SKM-1 (cell line): ENCODE results near the gene CPSF4.
"Not testable (repeated sequence)": the region's sequence is repeated elsewhere in the genome, so short reads cannot be mapped to it uniquely, and the experiment has no call there.

ENCODE experiments used
- DNase-seq: peaks from one replicate; lab custom pipeline; 2025; ENCODE audit not compliant: unreplicated experiment; lab: John Stamatoyannopoulos, UW

The CPSF4 gene

DNA sequence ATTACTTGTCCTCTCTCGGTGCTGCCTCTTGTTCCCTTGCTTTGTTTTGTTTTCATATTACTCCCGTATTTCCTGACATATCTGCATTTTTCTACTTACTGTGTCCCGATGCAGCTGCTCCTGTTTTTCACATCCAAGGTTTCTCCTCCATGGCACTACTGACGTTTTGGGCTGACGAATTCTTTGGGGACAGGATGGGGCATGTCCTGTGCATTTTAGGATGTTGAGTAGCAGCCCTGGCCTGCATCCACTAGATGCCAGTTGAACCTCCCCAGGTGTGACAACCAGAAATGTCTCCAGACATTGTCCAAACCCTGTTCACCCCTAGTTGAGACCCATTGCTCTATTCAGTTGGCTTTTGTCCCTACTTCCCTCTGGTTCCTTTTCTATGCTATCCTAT is 46.4 kb downstream of the CPSF4 start:
- no peak for DNase-seq

GRCh38 chr7:99489235-99489634 is 50.5 kb downstream of the CPSF4 start:
- no peak for DNase-seq

GRCh38 chr7:99490878-99491277 is 52.1 kb downstream of the CPSF4 start:
- DNase-seq, result no peak

DNA sequence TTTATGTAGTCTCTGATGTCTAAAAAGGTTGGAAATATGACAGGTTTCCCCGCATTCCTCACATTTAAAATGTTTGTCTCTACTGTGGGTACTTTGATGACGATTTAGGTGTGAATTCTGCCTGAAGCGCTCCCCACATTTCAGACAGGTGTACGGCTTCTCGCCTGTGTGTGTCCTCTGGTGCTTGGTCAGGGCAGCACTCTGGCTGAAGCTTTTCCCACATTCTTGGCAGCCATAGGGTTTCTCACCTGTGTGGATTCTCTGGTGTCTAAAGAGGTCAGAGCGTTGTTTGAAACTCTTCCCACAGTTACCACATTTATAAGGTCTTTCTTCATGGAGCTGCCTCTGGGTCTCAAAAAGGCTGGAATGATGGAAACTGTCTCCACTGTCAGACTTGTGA is 55.1 kb downstream of the CPSF4 start:
- DNase-seq, result no peak

DNA sequence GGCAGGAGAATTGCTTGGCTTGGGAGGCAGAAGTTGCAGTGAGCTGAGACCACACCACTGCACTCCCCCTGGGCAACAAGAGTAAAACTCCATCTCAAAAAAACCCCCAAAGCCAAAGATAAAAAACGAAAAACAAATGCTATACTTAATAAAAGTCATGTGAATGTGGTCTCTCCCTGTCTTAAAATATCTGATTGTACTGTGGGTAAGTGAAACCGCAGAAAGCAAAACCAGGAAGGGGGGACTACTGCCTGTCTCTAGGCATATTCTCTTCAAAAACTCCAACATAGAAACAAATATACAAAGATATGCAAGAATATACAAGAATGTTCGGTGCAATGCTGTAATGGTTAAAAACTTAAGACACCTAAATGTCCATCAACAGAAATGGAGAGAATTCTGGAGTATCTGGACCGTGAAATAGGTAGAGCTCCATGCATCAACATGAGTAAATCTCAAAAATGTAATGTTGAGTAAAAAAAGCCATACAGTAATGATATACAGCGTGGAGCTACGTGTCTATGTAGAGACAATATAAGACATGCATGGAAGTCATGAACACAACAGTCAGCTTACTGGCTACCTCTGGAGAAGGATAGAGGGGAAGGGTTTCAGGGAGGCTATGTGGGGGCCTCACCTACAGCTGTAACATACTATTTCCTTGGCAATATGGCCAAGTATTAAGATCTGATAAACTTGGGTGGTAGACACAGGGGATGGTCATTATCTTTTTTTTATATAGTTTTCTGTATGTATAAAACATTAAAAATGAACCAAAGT is 59.2 kb downstream of the CPSF4 start:
- no peak for DNase-seq

DNA sequence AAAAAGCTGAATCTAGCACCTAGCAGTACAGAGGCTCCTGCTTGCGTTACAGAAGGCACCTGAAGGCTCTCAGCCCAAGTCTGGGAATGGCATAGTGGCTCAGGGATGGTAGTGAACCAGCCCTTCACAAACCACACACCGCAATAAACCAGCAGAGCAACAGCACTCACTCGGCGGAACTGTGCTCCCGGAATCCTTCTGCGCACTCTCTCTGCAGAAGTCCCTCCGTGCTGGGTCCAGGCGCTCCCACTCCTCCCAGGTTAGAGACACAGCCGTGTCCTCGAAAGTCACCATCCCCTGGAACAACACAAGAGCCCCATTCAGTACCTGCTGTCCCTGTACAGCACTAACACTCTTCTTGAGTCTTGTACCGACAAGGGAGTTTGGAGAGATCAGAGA is 59.8 kb downstream of the CPSF4 start:
- no peak for DNase-seq

- DNase-seq, result no peak
Measured at GRCh38 chr7:99499371-99499720, 60.6 kb downstream of the CPSF4 start.

DNA sequence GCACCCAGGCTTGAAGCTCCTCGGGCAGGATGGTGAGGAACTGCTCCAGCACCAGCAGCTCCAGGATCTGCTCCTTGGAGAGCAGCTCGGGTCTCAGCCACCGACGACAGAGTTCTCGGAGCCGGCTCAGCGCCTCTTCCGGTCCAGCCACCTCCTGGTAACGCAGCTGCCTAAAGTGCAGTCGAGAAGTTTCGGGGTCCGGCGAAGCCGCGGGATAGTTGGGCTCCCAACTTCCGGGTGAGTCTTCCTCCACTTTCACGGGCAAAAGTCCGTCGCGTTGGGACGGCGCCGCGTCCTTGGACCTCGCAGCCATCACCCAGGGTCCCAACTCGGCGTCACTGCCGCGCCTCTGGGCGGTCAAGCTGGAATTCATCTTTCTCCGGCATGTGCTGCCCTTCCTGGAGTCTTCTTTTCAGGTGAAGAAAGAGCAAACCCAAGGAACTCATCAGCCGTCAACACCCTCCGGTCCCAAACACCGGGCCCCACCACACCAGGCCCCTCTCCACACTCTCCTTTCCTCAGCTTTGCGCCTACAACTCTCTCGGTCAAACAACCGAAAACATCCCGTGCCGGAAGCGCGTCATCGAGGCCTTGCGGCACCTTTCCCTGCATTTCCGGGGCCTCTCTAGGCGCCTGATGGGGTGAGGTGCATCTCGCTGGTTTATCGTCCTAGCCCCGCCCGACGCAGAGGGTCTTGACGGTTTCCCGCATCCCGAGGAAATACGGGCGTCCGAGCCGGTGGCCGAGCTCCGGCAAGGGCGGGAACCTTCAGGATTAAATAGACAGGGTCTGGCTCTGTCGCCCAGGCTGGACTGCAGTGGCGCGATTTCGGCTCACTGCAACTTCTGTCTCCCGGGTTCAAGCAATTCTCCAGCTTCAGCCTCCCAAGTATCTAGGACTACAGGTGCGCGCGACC is 61.2 kb downstream of the CPSF4 start, which contains the start of gene ZNF394:
ZNF394 (minus strand) TSS at position 561 of the 916 bp plus-strand sequence; CDS start at position 373, 188 bp downstream.
- DNase-seq, result peak; percentile 63

- no peak for DNase-seq
Measured at GRCh38 chr7:99500637-99501009, 61.9 kb downstream of the CPSF4 start.

DNA sequence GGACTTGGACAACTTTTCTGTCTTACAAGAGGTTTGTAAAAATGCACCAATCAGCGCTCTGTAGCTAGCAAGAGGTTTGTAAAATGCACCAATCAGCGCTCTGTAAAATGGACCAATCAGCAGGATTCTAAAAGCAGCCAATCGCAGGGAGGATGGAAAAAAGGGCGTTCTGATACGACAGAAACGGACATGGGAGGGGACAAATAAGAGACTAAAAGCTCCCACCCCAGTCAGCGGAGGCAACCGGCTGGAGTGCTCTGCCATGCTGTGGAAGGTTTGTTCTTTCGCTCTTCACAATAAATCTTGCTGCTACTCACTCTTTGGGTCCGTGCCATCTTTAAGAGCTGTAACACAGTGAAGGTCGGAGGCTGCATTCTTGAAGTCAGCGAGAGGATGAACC is 62.5 kb downstream of the CPSF4 start:
- not testable (repeated sequence) for DNase-seq

DNA sequence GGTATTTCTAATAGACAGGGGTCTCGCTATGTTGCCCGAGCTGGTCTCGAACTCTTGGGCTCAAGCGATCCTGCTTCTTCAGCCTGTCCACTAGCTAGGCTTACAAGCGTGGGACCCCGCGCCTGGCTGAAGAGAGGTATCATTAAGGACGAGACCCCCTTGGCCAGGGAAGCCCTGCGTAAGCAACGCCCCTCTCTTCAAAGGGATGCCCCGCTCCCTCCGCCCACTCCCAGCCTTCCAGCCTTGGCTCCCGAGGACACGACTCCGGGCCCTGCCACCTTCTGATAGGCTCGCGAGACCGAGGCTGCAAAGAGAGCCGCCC is 65.5 kb downstream of the CPSF4 start:
- DNase-seq, result no peak

DNA sequence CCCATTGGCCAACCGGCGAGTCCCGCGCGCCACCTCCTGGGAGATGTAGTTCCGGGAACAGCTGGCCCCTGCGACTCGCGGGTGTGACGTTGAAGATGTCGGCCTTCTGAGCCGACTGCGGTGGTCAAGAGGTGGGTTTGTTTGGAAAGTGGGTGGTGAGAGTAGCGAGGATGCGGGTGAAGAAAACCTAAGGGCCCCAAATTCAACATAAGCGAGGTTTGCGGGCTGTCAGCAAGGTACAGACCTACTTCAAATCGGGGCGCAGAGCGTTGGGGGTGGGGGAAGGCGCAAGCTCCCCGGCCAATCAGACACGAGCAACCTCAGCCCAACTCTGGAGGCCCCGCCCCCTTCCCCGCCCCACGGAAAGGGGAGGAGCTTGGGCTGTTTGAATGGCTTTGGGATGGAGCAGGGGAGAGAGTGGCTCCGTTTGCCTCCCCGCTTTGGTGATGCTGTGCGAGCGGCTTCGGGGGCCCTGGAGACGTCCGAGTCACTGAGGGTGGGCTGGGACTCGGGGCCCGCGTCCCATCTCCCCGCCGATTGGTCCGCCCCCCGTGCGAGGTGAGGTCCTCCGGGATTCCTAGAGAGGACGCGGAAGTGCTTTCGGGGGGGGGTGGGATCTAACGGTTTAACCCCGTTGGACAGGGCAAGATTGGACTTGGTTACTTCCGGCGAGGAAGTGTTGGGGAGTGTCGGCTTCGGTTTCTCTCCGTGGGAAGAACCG is 66.0 kb downstream of the CPSF4 start, which contains the start of gene ZKSCAN5:
ZKSCAN5 (plus strand) TSS at position 60 of the 721 bp plus-strand sequence. CDS start 1,383 bp downstream, outside the sequence.
- DNase-seq, result peak; percentile 95

GRCh38 chr7:99505324-99505662 is 66.5 kb downstream of the CPSF4 start:
- no peak for DNase-seq
